Transverse colon (tissue), 4 donors: ENCODE results near the gene NAA11. TPM values are rescaled to one million over a fixed set of nuclear protein-coding genes. Genes with fewer than 3 reads are reported as not detected.

Experiments used
- DNase-seq: peaks from one replicate; pipeline ENCODE4 v3.0.0-alpha.2; 2019
- H3K27ac ChIP-seq, 4 donors: fragments of 200-600 bp; sonication (generic); 2 replicates each; pipeline ENCODE4 v1.5.1; 2016 to 2018; ENCODE audit warnings: inconsistent platforms in 4 of 4
- H3K27me3 ChIP-seq: fragments of 200-600 bp; sonication (generic); 2 replicates; pipeline ENCODE4 v1.5.1; 2017; ENCODE audit warnings: inconsistent platforms
- H3K36me3 ChIP-seq, 4 donors: fragments of 200-600 bp; sonication (generic); 2 replicates each; pipeline ENCODE4 v1.5.1; 2017 to 2019; ENCODE audit warnings: inconsistent platforms in 4 of 4
- H3K4me1 ChIP-seq, 4 donors: fragments of 200-600 bp; sonication (generic); 2 replicates each; pipeline ENCODE4 v1.5.1; 2017 to 2020; ENCODE audit warnings: inconsistent platforms in 4 of 4
- H3K4me3 ChIP-seq, 4 donors: fragments of 200-600 bp; sonication (generic); 1 replicate in 1 of 4; 2 replicates in 3 of 4; pipeline versions ENCODE4 v1.5.1 to v1.6.1; 2017 to 2019; ENCODE audit warnings: inconsistent platforms in 4 of 4
- H3K9me3 ChIP-seq, 2 donors: fragments of 200-600 bp; sonication (generic); 2 replicates each; pipeline ENCODE4 v1.5.1; 2017 to 2019; ENCODE audit warnings: inconsistent platforms in 2 of 2
- EP300 ChIP-seq: sonication (generic); formaldehyde crosslinking; IDR thresholded peaks from one replicate; pipeline ENCODE4 v1.6.1; 2017; ENCODE audit warnings: antibody characterized with exemption, low read depth
- POLR2A ChIP-seq: fragments of 450-650 bp; IDR thresholded peaks from one replicate; pipeline ENCODE4 v1.6.1; 2016; ENCODE audit warnings: antibody characterized with exemption, mild to moderate bottlenecking, moderate library complexity
- POLR2AphosphoS5 ChIP-seq, 3 donors: sonication (generic); formaldehyde crosslinking; IDR thresholded peaks; one replicate each; pipeline ENCODE4 v1.6.1; 2016; ENCODE audit warnings: antibody characterized with exemption in 3 of 3
- WGBS, 2 donors: methylation state at CpG; one replicate each; pipeline ENCODE4 v1.1.5; 2018; ENCODE audit warnings: low coverage in 1 of 2; 5-methylcytosine and 5-hydroxymethylcytosine counted together
- in situ Hi-C, 4 donors: fragments of 200-750 bp; cut with MboI; loops; one replicate each; pipeline versions ENCODE4 v1.15.0 to v1.15.1; 2017; ENCODE audit warnings: low sequenced_read_pairs in 3 of 4, low pct_ligation_motif_present in 1 of 4, low pct_unique_long_range_greater_than_20kb in 1 of 4
- intact Hi-C: fragments of 100-400 bp; cut with DNase I; formaldehyde crosslinking; loops from one replicate; pipeline ENCODE4 v1.15.1; 2023; ENCODE audit warnings: low total_unique reads
- total RNA-seq, 4 donors: library from RNA; depleted of rRNA; stranded (reverse); fragments of >200 nt; gene quantifications; one replicate each; pipeline ENCODE4 v1.1.0, GENCODE V29; 2016
- TF ChIP-seq, protein P1 (sequence below), 5 experiments: fragments of 200-600 bp in 3 of 5; fragments of 450-650 bp in 2 of 5; sonication (generic) in 3 of 5; IDR thresholded peaks; 1 replicate in 2 of 5; 2 replicates in 3 of 5; pipeline ENCODE4 v1.5.1; 2016 to 2017; ENCODE audit warnings: antibody characterized with exemption in 5 of 5, inconsistent platforms in 3 of 5, mild to moderate bottlenecking in 2 of 5, moderate library complexity in 1 of 5

The NAA11 gene
- total RNA-seq, 4 donors from 2014 or later = not detected

DNA sequence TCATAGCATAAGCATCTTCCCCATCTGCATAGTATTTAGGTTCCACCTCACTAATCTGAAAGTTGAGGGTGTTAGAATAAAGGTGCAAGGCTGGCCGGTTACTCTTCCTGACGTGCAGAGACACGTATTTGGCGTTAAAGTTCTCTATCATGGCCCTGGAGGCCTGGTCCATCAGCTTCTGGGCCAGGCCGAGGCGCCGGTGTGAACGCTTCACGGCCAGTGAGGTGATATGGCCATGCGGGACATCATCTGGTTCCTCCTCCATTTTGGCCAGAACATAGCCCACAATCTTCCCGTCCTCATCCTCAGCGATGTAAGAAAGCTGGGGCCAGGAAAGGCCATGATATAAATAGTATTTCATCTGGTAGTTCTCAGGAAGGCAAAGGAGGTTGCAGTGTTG, 425 bp downstream of the NAA11 start:
- Histone ChIP-seq H3K4me3 (no peak overlapping the region), H3K36me3 (no peaks in the 10 kb centered on the region), H3K27ac (no peak overlapping the region), H3K4me1 (no peaks in the 10 kb centered on the region), H3K27me3 (no peaks in the 10 kb centered on the region), H3K9me3 (no peaks in the 10 kb centered on the region)
- whole genome bisulfite sequencing, 2 donors = 88 to 89% methylated on average over 2 to 12 of the region's 12 CpGs
- TF ChIP-seq, protein P1, sequence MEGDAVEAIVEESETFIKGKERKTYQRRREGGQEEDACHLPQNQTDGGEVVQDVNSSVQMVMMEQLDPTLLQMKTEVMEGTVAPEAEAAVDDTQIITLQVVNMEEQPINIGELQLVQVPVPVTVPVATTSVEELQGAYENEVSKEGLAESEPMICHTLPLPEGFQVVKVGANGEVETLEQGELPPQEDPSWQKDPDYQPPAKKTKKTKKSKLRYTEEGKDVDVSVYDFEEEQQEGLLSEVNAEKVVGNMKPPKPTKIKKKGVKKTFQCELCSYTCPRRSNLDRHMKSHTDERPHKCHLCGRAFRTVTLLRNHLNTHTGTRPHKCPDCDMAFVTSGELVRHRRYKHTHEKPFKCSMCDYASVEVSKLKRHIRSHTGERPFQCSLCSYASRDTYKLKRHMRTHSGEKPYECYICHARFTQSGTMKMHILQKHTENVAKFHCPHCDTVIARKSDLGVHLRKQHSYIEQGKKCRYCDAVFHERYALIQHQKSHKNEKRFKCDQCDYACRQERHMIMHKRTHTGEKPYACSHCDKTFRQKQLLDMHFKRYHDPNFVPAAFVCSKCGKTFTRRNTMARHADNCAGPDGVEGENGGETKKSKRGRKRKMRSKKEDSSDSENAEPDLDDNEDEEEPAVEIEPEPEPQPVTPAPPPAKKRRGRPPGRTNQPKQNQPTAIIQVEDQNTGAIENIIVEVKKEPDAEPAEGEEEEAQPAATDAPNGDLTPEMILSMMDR (IDR thresholded peaks at IDR 0.05) = no peak
- TF ChIP-seq POLR2A (no peak), POLR2AphosphoS5 (IDR thresholded peaks at IDR 0.05) (no peak), EP300 (no peak)
- intact Hi-C loops = no loop called here
- no peak for DNase-seq
- in situ Hi-C loops = no loop called here

DNA sequence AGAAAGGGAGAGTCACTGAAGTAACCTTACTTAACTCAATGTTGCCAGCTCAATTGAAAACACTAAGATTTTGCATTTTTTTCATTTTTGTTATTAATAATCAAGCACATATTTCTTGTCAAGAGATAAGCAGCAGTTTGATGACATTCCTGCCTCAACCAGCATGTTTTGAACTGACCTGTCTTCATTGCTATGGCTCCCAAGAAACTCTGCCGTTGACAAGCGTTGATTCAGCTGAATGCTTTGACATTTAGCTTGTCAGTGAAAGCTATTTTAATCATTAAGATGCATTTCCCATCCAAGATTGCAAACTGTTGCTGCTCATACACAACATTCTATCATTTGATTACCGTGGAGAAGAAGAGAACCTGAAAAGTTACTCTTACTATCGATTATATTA, 5.9 kb downstream of the NAA11 start:
- no peak for DNase-seq
- no peaks in the 10 kb centered on the region for H3K4me1 ChIP-seq

DNA sequence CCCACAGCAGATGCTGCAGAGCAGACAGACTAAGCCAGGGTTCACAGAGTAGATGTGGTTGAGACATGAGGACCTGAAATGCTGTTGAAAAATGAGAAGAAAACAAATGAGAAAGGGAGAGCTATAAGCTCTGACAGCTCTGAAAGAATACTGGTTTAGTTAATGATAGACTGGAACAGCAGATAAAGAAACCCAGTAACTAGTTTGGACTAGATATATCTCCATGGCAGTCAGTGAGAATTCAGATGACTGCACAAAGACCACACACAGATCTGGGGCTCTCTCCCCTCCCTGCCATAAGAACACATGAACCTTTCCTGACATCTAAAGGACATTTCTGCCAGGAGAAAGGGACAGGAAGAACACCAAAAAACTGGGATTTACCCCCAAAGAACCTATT, 8.2 kb downstream of the NAA11 start:
- no peak overlapping the region for H3K4me3 ChIP-seq
- in situ Hi-C loops (no loop called here), intact Hi-C loops (no loop called here)
- TF ChIP-seq POLR2AphosphoS5 (IDR thresholded peaks at IDR 0.05) (no peak), EP300 (no peak), POLR2A (no peak)
- TF ChIP-seq, protein P1 (IDR thresholded peaks at IDR 0.05) = no peak
- no peak overlapping the region for H3K27ac ChIP-seq
- no peaks in the 10 kb centered on the region for H3K4me1 ChIP-seq
- H3K9me3 ChIP-seq = no peaks in the 10 kb centered on the region
- DNase-seq = no peak
- no peaks in the 10 kb centered on the region for H3K27me3 ChIP-seq
- H3K36me3 ChIP-seq = no peaks in the 10 kb centered on the region

More for the DNA sequence above, 5.9 kb downstream of the NAA11 start:
- no peak for TF ChIP-seq POLR2A
- TF ChIP-seq EP300 = no peak
- TF ChIP-seq, protein P1 (IDR thresholded peaks at IDR 0.05) = no peak
- no peak for TF ChIP-seq POLR2AphosphoS5 (IDR thresholded peaks at IDR 0.05)
- intact Hi-C loops (no loop called here), in situ Hi-C loops (no loop called here)
- WGBS, 2 donors = 89 to 91% methylated on average over 3 to 4 of the region's 4 CpGs
- H3K27me3 ChIP-seq = no peaks in the 10 kb centered on the region
- no peaks in the 10 kb centered on the region for H3K9me3 ChIP-seq
- no peaks in the 10 kb centered on the region for H3K36me3 ChIP-seq
- H3K27ac ChIP-seq = no peak overlapping the region
- no peak overlapping the region for H3K4me3 ChIP-seq

DNA sequence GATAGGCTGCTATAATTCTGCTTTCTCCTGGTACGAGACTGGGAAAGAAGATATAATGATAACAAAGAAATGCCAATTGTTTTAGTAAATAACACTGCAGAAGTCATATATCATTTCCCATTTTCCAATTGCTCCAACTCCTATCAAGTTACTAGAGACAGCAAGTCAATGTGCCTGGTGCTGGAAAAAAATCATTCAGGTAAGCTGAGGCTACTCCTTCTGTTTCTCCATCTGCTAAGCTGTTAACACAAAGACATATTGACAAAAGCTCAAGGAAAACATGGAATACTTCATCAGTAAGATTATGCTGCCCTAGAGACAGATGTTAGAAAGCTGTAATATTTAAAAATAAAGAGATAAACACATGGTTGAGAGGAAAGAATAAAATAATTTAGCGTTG, 10.0 kb downstream of the NAA11 start:
- intact Hi-C loops = no loop called here
- no peak overlapping the region for H3K4me3 ChIP-seq
- H3K9me3 ChIP-seq = no peaks in the 10 kb centered on the region
- no peaks in the 10 kb centered on the region for H3K27me3 ChIP-seq
- no peak overlapping the region for H3K27ac ChIP-seq
- 62 to 65% methylated on average over 2 of the region's 2 CpGs for WGBS, 2 donors
- in situ Hi-C loops = no loop called here
- no peak for DNase-seq
- TF ChIP-seq POLR2AphosphoS5 (IDR thresholded peaks at IDR 0.05) = no peak
- TF ChIP-seq, protein P1 (IDR thresholded peaks at IDR 0.05) = no peak
- TF ChIP-seq EP300 = no peak
- no peak for TF ChIP-seq POLR2A
- no peaks in the 10 kb centered on the region for H3K4me1 ChIP-seq
- H3K36me3 ChIP-seq = no peaks in the 10 kb centered on the region
